Measurements from ENCODE around the gene HLF. TPM values are rescaled to one million over a fixed set of nuclear protein-coding genes. Genes with fewer than 3 reads are reported as not detected.

HLF gene
- total RNA-seq, 1 donor from 2014 or later = 0.51 TPM

DNA sequence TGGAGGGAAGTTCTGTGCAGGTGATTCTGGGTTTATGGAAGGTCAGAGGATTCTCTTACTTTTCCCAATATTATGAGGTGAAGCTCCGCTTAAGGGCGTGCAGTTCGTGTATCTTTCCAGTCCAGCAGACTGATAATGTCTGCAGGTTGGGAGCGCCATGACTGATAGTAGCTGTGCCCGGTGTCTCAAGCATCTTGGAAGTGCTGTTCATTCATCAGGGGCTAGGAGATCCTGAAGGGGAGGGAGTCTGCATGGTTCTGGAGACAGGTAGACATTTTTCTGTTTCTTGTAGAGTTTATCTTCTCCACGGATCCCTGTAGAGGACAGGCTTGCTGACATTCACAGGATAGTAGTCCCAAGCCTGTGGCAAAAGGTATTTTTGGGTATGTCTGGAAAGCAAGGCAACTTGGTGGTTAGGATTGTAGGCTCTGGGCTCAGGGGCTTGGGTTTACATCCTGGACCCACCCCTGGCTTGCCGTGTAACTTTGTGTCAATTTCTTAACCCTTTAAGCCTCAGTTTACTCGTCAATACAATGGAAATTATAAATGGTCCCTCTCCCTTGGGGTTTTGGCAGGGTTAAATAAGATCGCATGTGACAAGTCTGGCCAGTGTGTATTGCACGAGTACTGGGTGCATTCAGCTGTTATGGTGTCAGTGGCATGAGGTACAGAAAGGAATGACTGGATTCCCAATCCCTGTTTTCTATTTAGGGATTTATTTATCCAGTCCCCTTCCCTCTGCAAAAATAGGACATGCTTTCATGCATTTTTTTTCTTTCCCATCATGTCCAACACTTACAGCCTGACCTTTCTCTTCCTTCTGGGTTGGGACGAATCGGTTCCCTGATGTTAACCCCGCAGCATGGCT, 8.2 kb downstream of the HLF start:
- no peaks in the 10 kb centered on the region for H3K36me3 Mint-ChIP-seq (ENCODE audit: unreplicated experiment)
- H3K4me3 Mint-ChIP-seq (ENCODE audit: unreplicated experiment) = no peak overlapping the region
- no peaks in the 10 kb centered on the region for H3K9me3 Mint-ChIP-seq (ENCODE audit: unreplicated experiment)
- H3K27ac Mint-ChIP-seq (ENCODE audit: unreplicated experiment) = no peak overlapping the region
- peaks cover 3% of the 10 kb centered on the region for H3K4me1 Mint-ChIP-seq (ENCODE audit: unreplicated experiment)
- no peak for DNase-seq (ENCODE audit: extremely low spot score, unreplicated experiment)
- H3K27me3 Mint-ChIP-seq (ENCODE audit: unreplicated experiment) = peaks cover 31% of the 10 kb centered on the region
- TF ChIP-seq, protein P1, sequence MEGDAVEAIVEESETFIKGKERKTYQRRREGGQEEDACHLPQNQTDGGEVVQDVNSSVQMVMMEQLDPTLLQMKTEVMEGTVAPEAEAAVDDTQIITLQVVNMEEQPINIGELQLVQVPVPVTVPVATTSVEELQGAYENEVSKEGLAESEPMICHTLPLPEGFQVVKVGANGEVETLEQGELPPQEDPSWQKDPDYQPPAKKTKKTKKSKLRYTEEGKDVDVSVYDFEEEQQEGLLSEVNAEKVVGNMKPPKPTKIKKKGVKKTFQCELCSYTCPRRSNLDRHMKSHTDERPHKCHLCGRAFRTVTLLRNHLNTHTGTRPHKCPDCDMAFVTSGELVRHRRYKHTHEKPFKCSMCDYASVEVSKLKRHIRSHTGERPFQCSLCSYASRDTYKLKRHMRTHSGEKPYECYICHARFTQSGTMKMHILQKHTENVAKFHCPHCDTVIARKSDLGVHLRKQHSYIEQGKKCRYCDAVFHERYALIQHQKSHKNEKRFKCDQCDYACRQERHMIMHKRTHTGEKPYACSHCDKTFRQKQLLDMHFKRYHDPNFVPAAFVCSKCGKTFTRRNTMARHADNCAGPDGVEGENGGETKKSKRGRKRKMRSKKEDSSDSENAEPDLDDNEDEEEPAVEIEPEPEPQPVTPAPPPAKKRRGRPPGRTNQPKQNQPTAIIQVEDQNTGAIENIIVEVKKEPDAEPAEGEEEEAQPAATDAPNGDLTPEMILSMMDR (IDR thresholded peaks at IDR 0.05) = no peak

DNA sequence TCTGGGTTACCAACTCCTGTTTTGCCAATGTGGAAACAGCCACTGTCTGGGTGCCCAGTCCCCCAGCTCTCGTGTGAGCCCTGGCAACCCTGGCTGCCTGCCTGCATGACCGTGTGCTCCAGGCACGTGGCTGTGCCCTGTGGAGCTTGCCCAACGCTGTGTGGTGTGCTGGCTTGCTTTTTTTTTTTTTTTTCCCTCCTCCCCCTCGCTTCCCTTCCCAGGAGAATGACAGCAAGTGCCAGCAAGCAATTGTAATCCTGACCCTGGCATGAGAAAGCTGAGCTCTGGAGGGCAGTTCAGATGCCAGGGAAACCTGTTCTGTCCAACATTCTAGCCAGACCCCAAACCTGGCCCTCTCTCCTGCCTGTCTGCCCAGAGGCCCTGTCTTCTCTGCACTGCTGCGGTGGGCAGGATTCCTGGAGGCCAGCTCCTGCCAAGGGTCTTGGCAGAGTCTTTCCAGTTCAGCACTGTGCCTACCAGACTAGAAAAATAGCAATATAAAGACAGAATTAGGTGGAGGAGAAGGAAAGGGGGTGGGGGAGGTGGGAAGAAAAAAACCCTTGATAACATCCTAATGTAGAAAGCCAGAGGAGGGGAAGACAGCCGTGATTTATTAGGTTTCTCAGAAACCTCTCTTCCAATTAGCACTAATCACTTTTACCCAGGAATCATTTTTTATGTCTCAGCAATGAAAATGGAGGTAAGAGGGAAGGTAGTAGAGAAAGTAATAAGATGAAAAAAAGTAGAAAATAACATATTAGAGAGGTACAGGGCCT, 9.0 kb downstream of the HLF start:
- Mint-ChIP-seq H3K4me1 (ENCODE audit: unreplicated experiment) (peaks cover 3% of the 10 kb centered on the region), H3K36me3 (ENCODE audit: unreplicated experiment) (no peaks in the 10 kb centered on the region), H3K27ac (ENCODE audit: unreplicated experiment) (no peak overlapping the region), H3K4me3 (ENCODE audit: unreplicated experiment) (no peak overlapping the region), H3K9me3 (ENCODE audit: unreplicated experiment) (no peaks in the 10 kb centered on the region), H3K27me3 (ENCODE audit: unreplicated experiment) (peaks cover 30% of the 10 kb centered on the region)
- TF ChIP-seq, protein P1 (IDR thresholded peaks at IDR 0.05) = no peak
- no peak for DNase-seq (ENCODE audit: extremely low spot score, unreplicated experiment)

DNA sequence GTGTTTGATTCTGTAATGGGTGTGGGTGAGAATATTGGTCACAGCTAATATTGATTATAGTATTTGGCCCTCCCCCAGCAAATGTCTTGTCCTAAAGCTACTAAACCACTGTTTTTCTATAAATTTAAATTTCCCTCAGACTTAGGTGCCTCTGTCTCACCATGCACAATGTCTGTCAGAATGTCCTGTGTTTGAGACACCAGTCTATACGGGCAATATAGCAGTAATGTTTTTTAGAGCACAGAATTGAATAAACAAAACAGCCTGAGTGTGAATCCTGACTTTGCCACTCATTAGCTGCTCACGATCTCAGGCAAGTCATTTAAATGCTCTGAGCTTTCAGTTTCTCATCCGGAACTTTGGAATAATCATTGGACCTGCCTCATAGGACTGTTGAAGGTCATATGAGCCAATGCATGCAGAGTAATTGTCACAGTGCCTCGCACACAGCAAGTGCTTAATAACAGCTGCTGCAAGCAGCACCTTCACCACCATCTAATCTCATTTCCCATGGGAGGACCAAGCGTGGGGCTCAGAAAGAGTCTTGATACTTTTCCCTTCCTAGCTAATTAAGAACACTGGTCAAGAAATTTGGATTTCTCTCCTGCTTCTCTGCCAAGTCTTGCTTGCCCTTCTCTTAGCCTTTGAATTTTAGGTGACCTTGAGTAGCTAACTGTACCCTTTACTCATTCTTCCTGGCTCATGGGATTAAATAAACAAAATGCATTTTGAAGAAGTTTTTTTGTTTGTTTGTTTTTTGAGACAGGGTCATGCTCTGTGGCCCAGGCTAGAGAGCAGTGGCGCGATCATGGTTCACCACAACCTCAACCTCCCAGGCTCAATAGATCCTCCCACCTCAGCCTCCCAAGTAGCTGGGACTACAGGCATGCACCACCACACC, 9.8 kb downstream of the HLF start:
- Mint-ChIP-seq H3K4me3 (ENCODE audit: unreplicated experiment) (no peak overlapping the region), H3K27me3 (ENCODE audit: unreplicated experiment) (peaks cover 22% of the 10 kb centered on the region), H3K27ac (ENCODE audit: unreplicated experiment) (no peak overlapping the region), H3K36me3 (ENCODE audit: unreplicated experiment) (no peaks in the 10 kb centered on the region), H3K9me3 (ENCODE audit: unreplicated experiment) (no peaks in the 10 kb centered on the region), H3K4me1 (ENCODE audit: unreplicated experiment) (peaks cover 3% of the 10 kb centered on the region)
- TF ChIP-seq, protein P1 (IDR thresholded peaks at IDR 0.05) = no peak
- no peak for DNase-seq (ENCODE audit: extremely low spot score, unreplicated experiment)

DNA sequence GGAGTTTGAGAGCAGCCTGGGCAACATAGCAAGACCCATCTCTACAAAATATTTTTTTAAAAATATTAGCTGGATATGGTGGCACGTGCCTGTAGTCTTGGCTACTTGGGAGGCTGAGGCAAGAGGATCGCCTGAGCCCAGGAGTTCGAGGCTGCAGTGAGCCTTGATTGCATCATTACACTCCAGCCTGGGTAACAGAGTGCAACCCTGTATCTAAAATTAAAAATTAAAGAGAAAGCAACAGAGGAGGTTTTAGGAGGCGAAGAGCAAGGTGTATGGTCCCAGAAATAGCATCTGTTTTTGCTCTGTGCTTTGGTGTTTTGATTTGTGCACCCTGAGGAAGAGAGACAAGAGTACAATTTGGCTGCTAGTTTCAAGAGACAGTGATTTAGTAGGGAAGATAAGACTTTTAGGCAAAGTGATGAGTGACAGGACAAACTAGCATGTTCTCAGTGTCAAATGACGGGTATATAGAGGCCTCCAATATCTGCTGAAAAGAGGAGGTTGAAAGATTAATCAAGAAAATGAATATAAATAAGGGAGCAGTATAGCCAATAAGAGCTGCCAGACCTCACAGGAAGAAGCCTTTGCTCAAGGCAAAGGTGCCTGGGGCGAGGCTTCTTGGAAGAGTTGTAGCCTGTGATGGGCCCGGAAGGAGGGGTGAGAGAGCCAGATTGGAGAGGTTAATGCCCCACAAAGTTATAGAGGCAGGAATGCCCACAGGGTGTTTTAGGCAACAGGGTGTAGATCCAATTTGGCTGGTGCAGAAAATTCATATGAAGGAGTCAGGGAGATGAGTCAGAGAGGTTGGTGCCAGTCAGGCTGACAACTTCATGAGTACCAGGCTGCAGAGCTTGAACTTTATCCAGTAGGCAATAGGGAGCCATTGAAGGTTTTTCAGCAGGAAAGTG, 11.4 kb downstream of the HLF start:
- Mint-ChIP-seq H3K9me3 (ENCODE audit: unreplicated experiment) (no peaks in the 10 kb centered on the region), H3K27ac (ENCODE audit: unreplicated experiment) (no peak overlapping the region), H3K27me3 (ENCODE audit: unreplicated experiment) (peaks cover 14% of the 10 kb centered on the region), H3K4me3 (ENCODE audit: unreplicated experiment) (no peak overlapping the region), H3K4me1 (ENCODE audit: unreplicated experiment) (peaks cover 3% of the 10 kb centered on the region), H3K36me3 (ENCODE audit: unreplicated experiment) (no peaks in the 10 kb centered on the region)
- TF ChIP-seq, protein P1 (IDR thresholded peaks at IDR 0.05) = no peak
- no peak for DNase-seq (ENCODE audit: extremely low spot score, unreplicated experiment)

Data from osteocyte (in vitro differentiated cells).